CD14-positive monocyte (primary cell): ENCODE results near the gene GSTM2. TPM values are rescaled to one million over a fixed set of nuclear protein-coding genes. Genes with fewer than 3 reads are reported as not detected.

ENCODE experiments used
- DNase-seq, 3 donors: peaks; one replicate each; pipeline ENCODE4 v3.0.0-alpha.2; 2011 to 2022
- H2AFZ ChIP-seq: 2 replicates; pipeline ENCODE4 v1.6.0; 2012; ENCODE audit warnings: mild to moderate bottlenecking, low read depth, low read length, inconsistent platforms; ENCODE audit not compliant: insufficient read depth, poor library complexity, severe bottlenecking
- H3K27ac ChIP-seq, 2 donors: 1 replicate in 1 of 2; 2 replicates in 1 of 2; pipeline ENCODE4 v1.5.1; 2012 to 2013; ENCODE audit warnings: low read length in 2 of 2, control low read depth in 1 of 2, inconsistent platforms in 1 of 2, low read depth in 1 of 2, mild to moderate bottlenecking in 1 of 2
- H3K27me3 ChIP-seq, 2 donors: one replicate each; pipeline versions ENCODE4 v1.6.0 to v1.6.1; 2011 to 2013; ENCODE audit warnings: low read length in 2 of 2; ENCODE audit not compliant: control insufficient read depth in 2 of 2, insufficient read depth in 2 of 2
- H3K36me3 ChIP-seq, 2 donors: replicated peaks in 1 of 2; 1 replicate in 1 of 2; 2 replicates in 1 of 2; pipeline versions ENCODE4 v1.5.1 to v1.6.1; 2012 to 2013; ENCODE audit warnings: low read length in 2 of 2, control low read depth in 1 of 2, inconsistent platforms in 1 of 2, mild to moderate bottlenecking in 1 of 2; ENCODE audit not compliant: insufficient read depth in 2 of 2, control insufficient read depth in 1 of 2
- H3K4me1 ChIP-seq, 2 donors: 1 replicate in 1 of 2; 2 replicates in 1 of 2; pipeline versions ENCODE4 v1.5.1 to v1.6.1; 2012 to 2013; ENCODE audit warnings: low read length in 2 of 2, control low read depth in 1 of 2, inconsistent platforms in 1 of 2, mild to moderate bottlenecking in 1 of 2, moderate library complexity in 1 of 2; ENCODE audit not compliant: insufficient read depth in 2 of 2, control insufficient read depth in 1 of 2
- H3K4me2 ChIP-seq: replicated peaks from 2 replicates; pipeline ENCODE3; 2012; ENCODE audit warnings: low read length, moderate library complexity, mild to moderate bottlenecking; ENCODE audit not compliant: poor library complexity, severe bottlenecking; ENCODE audit errors: extremely low read depth
- H3K4me3 ChIP-seq, 3 experiments: fragments of 200-600 bp in 1 of 3; sonication (generic) in 1 of 3; replicated peaks in 1 of 3; 1 replicate in 2 of 3; 2 replicates in 1 of 3; pipeline ENCODE4 v1.5.1; 2011 to 2013; ENCODE audit warnings: low read length in 3 of 3, mild to moderate bottlenecking in 3 of 3, control low read depth in 2 of 3, low read depth in 2 of 3, inconsistent platforms in 1 of 3, moderate library complexity in 1 of 3
- H3K79me2 ChIP-seq: 2 replicates; pipeline ENCODE4 v1.6.0; 2012; ENCODE audit warnings: mild to moderate bottlenecking, control low read depth, inconsistent platforms, low read length, moderate library complexity; ENCODE audit not compliant: insufficient read depth
- H3K9ac ChIP-seq: 2 replicates; pipeline ENCODE4 v1.6.0; 2017; ENCODE audit warnings: low read length, mild to moderate bottlenecking; ENCODE audit not compliant: insufficient read depth, poor library complexity, severe bottlenecking
- H3K9me3 ChIP-seq, 2 donors: replicated peaks in 1 of 2; 1 replicate in 1 of 2; 2 replicates in 1 of 2; pipeline versions ENCODE4 v1.5.1 to v1.6.1; 2012 to 2013; ENCODE audit warnings: low read length in 2 of 2, control low read depth in 1 of 2; ENCODE audit not compliant: control insufficient read depth in 1 of 2, insufficient read depth in 1 of 2
- H4K20me1 ChIP-seq: 2 replicates; pipeline ENCODE4 v1.6.0; 2012; ENCODE audit warnings: mild to moderate bottlenecking, low read length, control low read depth, moderate library complexity; ENCODE audit not compliant: insufficient read depth
- H3K27ac Mint-ChIP-seq, 7 donors: one replicate each; pipeline ENCODE4 v1.8.0; 2020; ENCODE audit warnings: mild to moderate bottlenecking in 7 of 7, mixed read lengths in 7 of 7, moderate library complexity in 6 of 7, inconsistent platforms in 2 of 7
- H3K27me3 Mint-ChIP-seq, 3 donors: one replicate each; pipeline ENCODE4 v1.8.0; 2021 to 2022; ENCODE audit warnings: low read depth in 3 of 3, mild to moderate bottlenecking in 3 of 3, mixed read lengths in 3 of 3, moderate library complexity in 3 of 3, inconsistent platforms in 1 of 3
- H3K36me3 Mint-ChIP-seq, 2 donors: one replicate each; pipeline ENCODE4 v1.8.0; 2020; ENCODE audit warnings: mixed read lengths in 2 of 2, inconsistent platforms in 1 of 2, mild to moderate bottlenecking in 1 of 2
- H3K4me1 Mint-ChIP-seq: one replicate; pipeline ENCODE4 v1.8.0; 2020; ENCODE audit warnings: mild to moderate bottlenecking, mixed read lengths
- H3K4me3 Mint-ChIP-seq, 2 donors: one replicate each; pipeline ENCODE4 v1.8.0; 2020; ENCODE audit warnings: mild to moderate bottlenecking in 2 of 2, mixed read lengths in 2 of 2, moderate library complexity in 1 of 2
- H3K9me3 Mint-ChIP-seq, 7 donors: one replicate each; pipeline ENCODE4 v1.8.0; 2020 to 2022; ENCODE audit warnings: mixed read lengths in 7 of 7, mild to moderate bottlenecking in 6 of 7, moderate library complexity in 6 of 7, inconsistent platforms in 2 of 7
- CTCF ChIP-seq: fragments of 200-600 bp; IDR thresholded peaks from one replicate; pipeline ENCODE4 v1.8.0; 2022; ENCODE audit warnings: antibody characterized with exemption, mild to moderate bottlenecking
- WGBS: methylation state at CpG from one replicate; pipeline ENCODE4 v1.1.5; 2013; ENCODE audit warnings: missing lambda C conversion rate; ENCODE audit not compliant: insufficient coverage; 5-methylcytosine and 5-hydroxymethylcytosine counted together
- intact Hi-C, 2 donors: fragments of 100-400 bp; cut with micrococcal nuclease; formaldehyde crosslinking; loops; one replicate each; pipeline versions ENCODE4 v1.15.0 to v1.15.1; 2023
- polyA plus RNA-seq, 3 donors: library from polyadenylated mRNA; depleted of rRNA in 1 of 3; unstranded in 2 of 3; stranded (reverse) in 1 of 3; fragments of 300-500 nt in 2 of 3; fragments of >200 nt in 1 of 3; fragmentation: Illumina TruSeq in 2 of 3; gene quantifications; 1 replicate in 2 of 3; 2 replicates in 1 of 3; pipeline ENCODE4 v1.2.3, GENCODE V29; 2012 to 2021

Gene GSTM2
- polyA plus RNA-seq, 3 donors: 1.5 to 12.0 (median 6.3) TPM

- Mint-ChIP-seq H3K36me3 (peaks cover 65 to 80% of the 10 kb centered on the region in 2 donors), H3K4me3 (no peak overlapping the region), H3K27ac (peak overlapping the region in 3 of 7 donors; percentile 22 to 46 (median 25)), H3K9me3 (peaks cover 0 to 2% (median 0%) of the 10 kb centered on the region in 7 donors), H3K27me3 (peaks cover 0 to 3% (median 3%) of the 10 kb centered on the region in 3 donors), H3K4me1 (peaks cover 34% of the 10 kb centered on the region)
- no peak for TF ChIP-seq CTCF
- Histone ChIP-seq H3K9me3 (no peaks in the 10 kb centered on the region), H3K4me1 (peaks cover 30 to 32% of the 10 kb centered on the region in 2 donors), H3K27me3 (no peaks in the 10 kb centered on the region), H3K36me3 (peaks cover 63 to 66% of the 10 kb centered on the region in 2 donors), H3K4me2 (no peak overlapping the region), H4K20me1 (peaks cover 98% of the 10 kb centered on the region), H3K27ac (no peak overlapping the region), H3K79me2 (peaks cover 38% of the 10 kb centered on the region), H3K4me3 (no peak overlapping the region), H3K9ac (no peak overlapping the region), H2AFZ (no peak overlapping the region)
- WGBS: 99% methylated on average over 14 of the region's 21 CpGs
- peak in 1 of 3 donors; percentile 3 for DNase-seq
- intact Hi-C loops: no loop called here
Observed at GRCh38 chr1:109626682-109627408, 41.0 kb upstream of the GSTM2 start.

GRCh38 chr1:109627692-109628399, 40.0 kb upstream of the GSTM2 start:
- H3K4me1 Mint-ChIP-seq: peaks cover 24% of the 10 kb centered on the region
- DNase-seq: peak in 1 of 3 donors; percentile 3
- no peaks in the 10 kb centered on the region for H3K9me3 ChIP-seq
- intact Hi-C loops: no loop called here
- no peak overlapping the region for H3K9ac ChIP-seq
- peak overlapping the region in 4 of 7 donors; percentile 10 to 59 (median 52) for H3K27ac Mint-ChIP-seq
- H3K27me3 Mint-ChIP-seq: peaks cover 0 to 3% (median 0%) of the 10 kb centered on the region in 3 donors
- H3K36me3 Mint-ChIP-seq: peaks cover 68 to 78% of the 10 kb centered on the region in 2 donors
- no peak overlapping the region for H3K27ac ChIP-seq
- 96% methylated on average over 23 of the region's 23 CpGs for WGBS
- no peak overlapping the region for H3K4me3 ChIP-seq
- H3K36me3 ChIP-seq: peaks cover 71 to 76% of the 10 kb centered on the region in 2 donors
- peaks cover 0 to 2% (median 0%) of the 10 kb centered on the region in 7 donors for H3K9me3 Mint-ChIP-seq
- no peak overlapping the region for H3K4me2 ChIP-seq
- no peak for TF ChIP-seq CTCF
- H3K4me1 ChIP-seq: peaks cover 20 to 22% of the 10 kb centered on the region in 2 donors
- H4K20me1 ChIP-seq: peaks cover 97% of the 10 kb centered on the region
- peaks cover 28% of the 10 kb centered on the region for H3K79me2 ChIP-seq
- no peak overlapping the region for H3K4me3 Mint-ChIP-seq
- H3K27me3 ChIP-seq: no peaks in the 10 kb centered on the region
- no peak overlapping the region for H2AFZ ChIP-seq
